Lung (tissue), 12 donors: ENCODE data around the gene MSRB2. TPM values are rescaled to one million over a fixed set of nuclear protein-coding genes. Genes with fewer than 3 reads are reported as not detected.

ENCODE experiments used
- ATAC-seq: fragments of 200-7000 bp; cut with Tn5 transposase; one replicate; pipeline ENCODE4 v1.9.1; 2020; ENCODE audit warnings: moderate number of reproducible peaks; ENCODE audit not compliant: insufficient read depth, low FRiP score
- DNase-seq, 3 donors: peaks; one replicate each; pipeline ENCODE4 v3.0.0-alpha.2; 2013 to 2017
- H3K27ac ChIP-seq, 2 donors: one replicate each; pipeline ENCODE4 v1.5.1; 2013; ENCODE audit warnings: mild to moderate bottlenecking in 2 of 2, moderate library complexity in 2 of 2, control low read depth in 1 of 2, inconsistent platforms in 1 of 2, low read depth in 1 of 2, low read length in 1 of 2
- H3K27me3 ChIP-seq, 3 donors: one replicate each; pipeline ENCODE4 v1.5.1; 2013; ENCODE audit warnings: low read length in 2 of 3; ENCODE audit not compliant: control insufficient read depth in 3 of 3, insufficient read depth in 3 of 3
- H3K36me3 ChIP-seq, 4 donors: one replicate each; pipeline ENCODE4 v1.5.1; 2013; ENCODE audit warnings: low read length in 4 of 4, mild to moderate bottlenecking in 1 of 4, moderate library complexity in 1 of 4; ENCODE audit not compliant: control insufficient read depth in 4 of 4, insufficient read depth in 4 of 4
- H3K4me1 ChIP-seq, 5 donors: one replicate each; pipeline ENCODE4 v1.5.1; 2013; ENCODE audit warnings: low read length in 5 of 5, mild to moderate bottlenecking in 2 of 5, moderate library complexity in 1 of 5; ENCODE audit not compliant: control insufficient read depth in 5 of 5, insufficient read depth in 5 of 5
- H3K4me3 ChIP-seq: one replicate; pipeline ENCODE4 v1.5.1; 2013; ENCODE audit warnings: mild to moderate bottlenecking, control low read depth, moderate library complexity
- H3K9ac ChIP-seq, 2 donors: one replicate each; pipeline ENCODE4 v1.5.1; 2013; ENCODE audit warnings: low read length in 2 of 2, control low read depth in 1 of 2; ENCODE audit not compliant: insufficient read depth in 1 of 2
- H3K9me3 ChIP-seq, 4 donors: one replicate each; pipeline ENCODE4 v1.5.1; 2013; ENCODE audit warnings: low read length in 3 of 4, mild to moderate bottlenecking in 1 of 4, moderate library complexity in 1 of 4; ENCODE audit not compliant: control insufficient read depth in 4 of 4, insufficient read depth in 3 of 4
- CTCF ChIP-seq: IDR thresholded peaks from 2 replicates; pipeline ENCODE4 v1.5.1; 2012; ENCODE audit warnings: mild to moderate bottlenecking; ENCODE audit errors: control extremely low read depth, extremely low read depth
- WGBS, 2 donors: extraction: QIAGEN DNeasy Blood & Tissue Kit; methylation state at CpG; one replicate each; pipeline ENCODE4 v1.1.7; 2013; 5-methylcytosine and 5-hydroxymethylcytosine counted together
- polyA plus RNA-seq, 2 donors: library from polyadenylated mRNA; stranded (reverse); fragments of 200-250 nt; gene quantifications; one replicate each; pipeline ENCODE4 v1.2.1, GENCODE V29; 2013
- total RNA-seq, 2 donors: library from RNA; depleted of rRNA in 1 of 2; stranded (reverse); fragments of >200 nt in 1 of 2; gene quantifications; one replicate each; pipeline ENCODE4 v1.2.1, GENCODE V29; 2014 to 2021
- donor health status: control.
- donor health status: control.
- donor health status: Bipolar disorder and iron deficiency.
- donor health status: healthy.
- donor health status: DM: yes; HTN: yes; CAD: no.

MSRB2 gene
- total and polyA plus RNA-seq, 4 donors = 15.6 to 27.1 (median 20.5) TPM

DNA sequence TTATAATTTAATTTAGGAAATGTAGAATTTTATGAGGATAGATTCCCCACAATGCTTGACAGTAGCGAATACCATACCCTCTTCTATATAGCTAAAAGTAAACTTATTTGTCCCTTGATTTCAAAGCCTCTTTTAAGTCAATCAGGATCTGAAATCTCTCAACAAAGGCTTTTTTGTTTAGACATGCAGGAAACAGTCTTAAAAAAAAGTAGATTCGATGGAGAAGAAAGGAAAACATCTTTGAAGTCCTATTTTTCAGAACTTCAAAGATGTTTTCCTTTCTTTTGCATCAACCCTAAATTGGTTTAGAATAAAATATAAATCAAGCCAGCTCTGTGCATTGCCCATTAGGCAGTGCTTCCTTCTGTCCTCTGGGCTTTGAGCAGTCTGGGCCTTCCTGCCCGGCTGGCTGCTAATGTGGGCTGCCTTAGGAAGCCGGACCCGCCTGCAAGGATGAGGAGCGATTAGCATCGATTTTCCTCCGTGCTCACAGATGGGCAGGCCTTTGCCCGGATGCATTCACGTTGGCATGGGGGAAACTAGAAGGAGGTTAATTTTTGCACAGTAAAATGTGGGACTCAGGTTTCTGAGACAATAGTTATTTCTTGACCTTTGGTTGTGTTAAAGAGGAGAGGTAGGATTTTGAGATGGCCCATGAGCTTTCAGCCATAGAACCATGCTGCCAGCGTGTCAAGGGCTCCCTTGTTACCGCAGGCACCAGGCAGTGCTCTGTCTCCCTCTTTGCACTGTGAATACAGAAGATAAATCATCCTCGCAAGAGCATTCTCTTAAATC is 15.5 kb downstream of the MSRB2 start:
- ATAC-seq (no peak), DNase-seq (no peak)
- H3K36me3 ChIP-seq = peaks cover 14 to 37% (median 26%) of the 10 kb centered on the region in 4 donors
- H3K27ac ChIP-seq = no peak overlapping the region
- H3K4me1 ChIP-seq = peaks cover 0 to 2% (median 0%) of the 10 kb centered on the region in 5 donors
- H3K9ac ChIP-seq = no peak overlapping the region
- no peaks in the 10 kb centered on the region for H3K9me3 ChIP-seq
- TF ChIP-seq CTCF = no peak
- WGBS, 2 donors = 86 to 89% methylated on average over 13 of the region's 13 CpGs
- no peak overlapping the region for H3K4me3 ChIP-seq
- H3K27me3 ChIP-seq = no peaks in the 10 kb centered on the region

DNA sequence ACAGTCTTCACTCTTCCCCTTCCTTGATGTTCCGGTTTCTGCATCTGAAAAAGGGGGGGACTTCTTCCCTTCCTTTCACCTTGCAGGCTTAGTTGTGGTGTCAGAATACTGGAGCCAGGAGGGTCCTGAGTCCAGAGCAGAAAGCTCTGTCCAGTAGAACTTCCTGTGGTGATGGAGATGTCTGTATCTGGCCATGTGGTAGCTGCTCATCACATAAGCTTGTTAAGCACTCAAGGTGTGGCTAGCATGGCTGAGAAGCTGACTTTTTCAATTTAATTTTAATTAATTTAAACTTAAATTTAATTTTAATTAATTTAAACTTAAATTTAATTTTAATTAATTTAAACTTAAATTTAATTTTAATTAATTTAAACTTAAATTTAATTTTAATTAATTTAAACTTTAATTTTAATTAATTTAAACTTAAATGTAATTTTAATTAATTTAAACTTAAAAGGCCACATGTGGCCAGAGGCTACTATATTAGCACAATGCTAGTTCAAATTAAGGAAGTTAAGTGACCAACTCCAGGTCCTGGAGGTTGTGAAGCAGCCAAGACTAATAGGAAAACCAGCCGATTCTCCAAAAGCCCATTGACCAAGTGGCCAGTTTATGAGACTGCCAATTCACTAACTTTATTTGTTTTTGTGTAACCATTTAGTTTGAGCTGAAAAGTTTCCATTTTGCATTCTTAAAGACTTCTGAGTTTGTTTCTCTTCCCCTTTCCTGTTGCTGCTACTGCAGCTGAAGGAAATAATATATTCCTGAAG is 16.3 kb downstream of the MSRB2 start:
- Histone ChIP-seq H3K36me3 (peaks cover 13 to 35% (median 21%) of the 10 kb centered on the region in 4 donors), H3K27me3 (no peaks in the 10 kb centered on the region), H3K27ac (no peak overlapping the region), H3K9me3 (no peaks in the 10 kb centered on the region), H3K9ac (no peak overlapping the region), H3K4me1 (peaks cover 0 to 9% (median 0%) of the 10 kb centered on the region in 5 donors), H3K4me3 (no peak overlapping the region)
- TF ChIP-seq CTCF = no peak
- no peak for ATAC-seq
- no peak for DNase-seq
- 82 to 89% methylated on average over 2 of the region's 2 CpGs for WGBS, 2 donors

GRCh38 chr10:23114228-23114850 is 19.0 kb downstream of the MSRB2 start:
- TF ChIP-seq CTCF = no peak
- peaks cover 12 to 41% (median 27%) of the 10 kb centered on the region in 4 donors for H3K36me3 ChIP-seq
- no peak overlapping the region for H3K4me3 ChIP-seq
- H3K27ac ChIP-seq = no peak overlapping the region
- no peaks in the 10 kb centered on the region for H3K27me3 ChIP-seq
- H3K9me3 ChIP-seq = peaks cover 0 to 2% (median 0%) of the 10 kb centered on the region in 4 donors
- H3K4me1 ChIP-seq = peaks cover 0 to 15% (median 0%) of the 10 kb centered on the region in 5 donors
- no peak for DNase-seq
- H3K9ac ChIP-seq = no peak overlapping the region
- WGBS, 2 donors = 80 to 94% methylated on average over 7 of the region's 7 CpGs
- ATAC-seq = peak; percentile 69
